Loucy (cell line): ENCODE results near the gene SPC24.

Source experiments
- H2AFZ ChIP-seq: fragments of 200-600 bp; sonication (generic); 2 replicates; pipeline ENCODE4 v1.6.0; 2016; ENCODE audit warnings: antibody characterized with exemption, mild to moderate bottlenecking, low read length, moderate library complexity
- H3F3A ChIP-seq: fragments of 200-600 bp; 2 replicates; pipeline ENCODE4 v1.6.0; 2016; ENCODE audit warnings: antibody characterized with exemption, low read depth, mild to moderate bottlenecking
- H3K27me3 ChIP-seq: fragments of 200-600 bp; sonication (generic); 2 replicates; pipeline ENCODE4 v1.6.1; 2014; ENCODE audit warnings: low read length, mild to moderate bottlenecking; ENCODE audit not compliant: insufficient read depth, poor library complexity, severe bottlenecking
- H3K36me3 ChIP-seq: fragments of 200-600 bp; sonication (generic); 2 replicates; pipeline ENCODE4 v1.6.1; 2016; ENCODE audit warnings: low read length; ENCODE audit not compliant: insufficient read depth
- H3K4me1 ChIP-seq: fragments of 200-600 bp; sonication (generic); 2 replicates; pipeline ENCODE4 v1.5.1; 2014; ENCODE audit warnings: low read length, mild to moderate bottlenecking; ENCODE audit not compliant: insufficient read depth, poor library complexity, severe bottlenecking
- H3K4me2 ChIP-seq: fragments of 200-600 bp; sonication (generic); 2 replicates; pipeline ENCODE4 v1.6.0; 2014; ENCODE audit warnings: antibody characterized with exemption, low read length, low read depth, mild to moderate bottlenecking; ENCODE audit not compliant: poor library complexity, severe bottlenecking
- H3K4me3 ChIP-seq: fragments of 200-600 bp; sonication (generic); 2 replicates; pipeline ENCODE4 v1.5.1; 2014; ENCODE audit warnings: low read length, mild to moderate bottlenecking, mixed read lengths; ENCODE audit not compliant: poor library complexity, severe bottlenecking
- H3K79me2 ChIP-seq: fragments of 200-600 bp; sonication (generic); 2 replicates; pipeline ENCODE4 v1.6.1; 2014; ENCODE audit warnings: low read length; ENCODE audit not compliant: insufficient read depth
- H3K9ac ChIP-seq: fragments of 200-600 bp; sonication (generic); 2 replicates; pipeline ENCODE4 v1.6.0; 2014; ENCODE audit warnings: mild to moderate bottlenecking, low read depth, low read length, moderate library complexity; ENCODE audit not compliant: poor library complexity, severe bottlenecking
- H3K9me2 ChIP-seq: fragments of 200-600 bp; sonication (generic); replicated peaks from 2 replicates; pipeline ENCODE4 v1.6.1; 2016; ENCODE audit warnings: low read depth, low read length, mixed read lengths
- H3K9me3 ChIP-seq: fragments of 200-600 bp; sonication (generic); 2 replicates; pipeline ENCODE4 v1.6.1; 2014; ENCODE audit warnings: mild to moderate bottlenecking, antibody characterized with exemption, low read length, low read depth; ENCODE audit not compliant: insufficient read depth
- H4K20me1 ChIP-seq: fragments of 200-600 bp; sonication (generic); 2 replicates; pipeline ENCODE4 v1.6.0; 2014; ENCODE audit warnings: antibody characterized with exemption, low read length, mild to moderate bottlenecking; ENCODE audit not compliant: insufficient read depth, poor library complexity, severe bottlenecking
- CTCF ChIP-seq: fragments of 200-600 bp; sonication (generic); conservative IDR thresholded peaks from 2 replicates; pipeline ENCODE4 v1.5.1; 2014; ENCODE audit warnings: mild to moderate bottlenecking, antibody characterized with exemption, low read length
- EZH2phosphoT487 ChIP-seq: fragments of 200-600 bp; IDR thresholded peaks from 2 replicates; pipeline ENCODE4 v1.6.1; 2018; ENCODE audit warnings: antibody characterized with exemption, mild to moderate bottlenecking, moderate library complexity, borderline replicate concordance

SPC24 gene

GRCh38 chr19:11203194-11204075 lies 47.9 kb upstream of the SPC24 start:
- H3K4me2 ChIP-seq = no peak overlapping the region
- H4K20me1 ChIP-seq = no peaks in the 10 kb centered on the region
- H3K4me1 ChIP-seq = no peaks in the 10 kb centered on the region
- no peak overlapping the region for H2AFZ ChIP-seq
- H3K9me3 ChIP-seq = no peaks in the 10 kb centered on the region
- no peaks in the 10 kb centered on the region for H3K9me2 ChIP-seq
- H3K36me3 ChIP-seq = no peaks in the 10 kb centered on the region
- H3K9ac ChIP-seq = no peak overlapping the region
- peak; percentile 79 for TF ChIP-seq CTCF
- no peak for TF ChIP-seq EZH2phosphoT487
- no peaks in the 10 kb centered on the region for H3K79me2 ChIP-seq
- no peaks in the 10 kb centered on the region for H3K27me3 ChIP-seq
- no peaks in the 10 kb centered on the region for H3F3A ChIP-seq
- H3K4me3 ChIP-seq = no peak overlapping the region

GRCh38 chr19:11202488-11203193 lies 47.1 kb upstream of the SPC24 start:
- Histone ChIP-seq H3F3A (no peaks in the 10 kb centered on the region), H3K4me3 (no peak overlapping the region), H3K9me2 (no peaks in the 10 kb centered on the region), H3K79me2 (no peaks in the 10 kb centered on the region), H3K4me1 (no peaks in the 10 kb centered on the region), H3K9me3 (no peaks in the 10 kb centered on the region), H3K9ac (no peak overlapping the region), H3K4me2 (no peak overlapping the region), H4K20me1 (no peaks in the 10 kb centered on the region), H2AFZ (no peak overlapping the region), H3K27me3 (no peaks in the 10 kb centered on the region), H3K36me3 (no peaks in the 10 kb centered on the region)
- TF ChIP-seq EZH2phosphoT487 (no peak), CTCF (no peak)

- Histone ChIP-seq H2AFZ (no peak overlapping the region), H3K36me3 (no peaks in the 10 kb centered on the region), H3K9me3 (no peaks in the 10 kb centered on the region), H3K4me1 (peaks cover 4% of the 10 kb centered on the region), H3F3A (no peaks in the 10 kb centered on the region), H3K4me3 (no peak overlapping the region), H3K27me3 (no peaks in the 10 kb centered on the region), H3K9ac (no peak overlapping the region), H4K20me1 (no peaks in the 10 kb centered on the region), H3K4me2 (no peak overlapping the region), H3K9me2 (no peaks in the 10 kb centered on the region), H3K79me2 (no peaks in the 10 kb centered on the region)
- TF ChIP-seq CTCF = no peak
- no peak for TF ChIP-seq EZH2phosphoT487
These were observed 46.2 kb upstream of the SPC24 start for GRCh38 chr19:11201791-11202190.
